GM21526 (cell line): ENCODE data around the gene GFOD2.

Source experiments
- ATAC-seq: cut with Tn5 transposase; IDR thresholded peaks from one replicate; pipeline ENCODE4 v1.9.1; 2021; ENCODE audit warnings: moderate library complexity; ENCODE audit not compliant: unreplicated experiment, low FRiP score

The GFOD2 gene

DNA sequence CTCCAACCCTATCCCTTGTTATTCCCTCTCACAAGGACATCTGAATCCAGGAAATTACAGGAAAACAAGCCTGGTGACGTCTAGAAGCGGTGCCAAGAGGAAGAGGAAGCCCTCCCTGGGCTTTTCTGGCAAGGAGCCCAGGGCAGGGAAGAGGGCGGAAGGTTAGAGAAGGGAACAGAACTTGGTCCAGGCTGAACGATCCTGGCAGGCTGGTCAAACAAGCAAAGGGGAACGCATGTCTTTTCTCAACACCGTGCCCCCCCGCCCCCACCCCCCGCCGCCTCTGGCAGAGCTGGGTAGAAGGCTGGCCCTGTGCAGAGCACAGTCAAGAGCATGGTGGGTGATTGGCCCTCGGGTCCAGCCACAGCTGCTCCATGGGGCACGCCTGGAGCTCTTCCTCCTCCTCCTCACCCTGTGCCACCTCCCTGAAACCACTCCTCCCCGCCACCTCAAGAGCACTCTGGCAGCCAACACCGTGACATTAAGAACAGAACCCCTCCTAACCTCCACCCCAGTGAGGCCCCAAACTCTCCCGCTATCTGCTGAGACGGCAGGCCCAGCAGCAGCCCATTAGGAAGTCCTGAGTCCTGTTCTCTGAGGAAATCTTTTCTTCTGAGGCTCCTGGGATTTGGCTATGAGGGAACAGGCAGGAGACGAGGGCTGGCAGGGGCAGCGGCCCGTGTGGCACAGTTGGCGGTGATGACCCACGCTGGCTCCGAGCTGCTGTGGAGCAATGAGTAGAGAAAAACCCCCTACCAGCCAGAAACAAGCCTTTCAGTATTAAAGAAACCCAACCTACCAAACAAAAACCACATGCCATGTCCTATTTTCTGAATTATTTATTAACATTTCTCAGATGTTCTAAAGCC is 45.2 kb downstream of the GFOD2 start:
- ATAC-seq = no peak

GRCh38 chr16:67672739-67673662 is 46.1 kb downstream of the GFOD2 start:
- ATAC-seq = no peak

- no peak for ATAC-seq
Measured at GRCh38 chr16:67672306-67672705, 46.8 kb downstream of the GFOD2 start.

- ATAC-seq = no peak
Measured at GRCh38 chr16:67669499-67670101, 49.5 kb downstream of the GFOD2 start.

- no peak for ATAC-seq
Measured at GRCh38 chr16:67668495-67669157, 50.5 kb downstream of the GFOD2 start.

DNA sequence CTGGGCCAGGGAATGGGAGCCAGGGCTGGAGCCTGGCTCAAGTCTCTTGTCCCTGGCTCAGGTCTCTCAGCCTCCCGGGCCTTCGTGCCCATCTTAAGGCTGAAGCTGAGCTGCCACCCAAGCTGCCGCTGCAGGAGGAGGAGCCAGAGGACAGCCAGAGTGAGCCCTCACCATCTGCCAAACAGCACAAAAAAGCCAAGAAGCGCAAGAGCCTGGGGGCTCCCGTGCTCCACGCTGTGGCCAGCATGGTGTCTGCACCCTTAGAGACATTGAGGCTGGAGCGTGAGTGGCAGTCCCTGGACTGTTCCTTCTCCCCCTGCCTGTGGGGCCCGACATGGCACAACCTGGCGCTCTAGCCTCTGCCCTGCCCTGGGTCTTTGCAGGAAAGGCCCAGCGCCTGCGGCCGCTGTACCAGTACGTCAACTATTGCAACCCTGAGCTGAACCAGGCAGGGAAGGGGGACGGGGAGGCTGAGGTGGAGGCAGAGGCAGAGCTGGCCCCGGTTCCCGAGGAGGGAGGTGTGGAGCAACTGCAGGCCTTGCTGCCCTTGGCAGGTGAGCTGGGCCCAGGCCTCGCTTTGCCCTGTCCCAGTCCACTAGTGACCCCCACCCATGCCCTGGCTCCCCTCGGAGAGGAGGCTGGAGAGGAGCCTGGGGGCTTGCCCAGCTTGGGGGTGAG is 51.2 kb downstream of the GFOD2 start:
- peak; percentile 69 for ATAC-seq

DNA sequence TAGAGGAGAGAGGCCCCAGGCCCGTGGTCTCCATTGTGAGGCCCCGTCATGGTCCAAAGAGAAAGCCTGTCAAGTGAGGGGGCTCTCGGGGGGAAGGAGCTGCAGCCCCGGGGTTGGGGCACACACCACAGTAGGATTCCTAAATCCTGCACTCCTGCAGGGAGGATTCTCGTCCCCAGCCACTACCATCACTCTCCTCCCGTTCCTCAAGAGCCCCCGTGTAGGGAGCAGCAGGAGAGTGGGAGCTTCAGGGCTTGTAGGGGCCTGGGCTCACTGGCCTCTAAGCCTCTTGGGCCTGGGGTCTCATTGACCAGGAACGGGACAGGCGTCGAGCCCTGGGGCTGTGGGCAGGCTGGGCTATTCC is 51.7 kb downstream of the GFOD2 start:
- no peak for ATAC-seq

- no peak for ATAC-seq
Measured at GRCh38 chr16:67666559-67667452, 52.3 kb downstream of the GFOD2 start, which contains the start of the genes C16orf86 and ENKD1. Gene C16orf86 (plus strand): TSS chr16:67666814. CDS start chr16:67666971, 157 bp downstream. Gene ENKD1 (minus strand): TSS chr16:67666750. CDS start chr16:67666442, 308 bp downstream.

- ATAC-seq = no peak
Measured at GRCh38 chr16:67666032-67666551, 53.0 kb downstream of the GFOD2 start.

DNA sequence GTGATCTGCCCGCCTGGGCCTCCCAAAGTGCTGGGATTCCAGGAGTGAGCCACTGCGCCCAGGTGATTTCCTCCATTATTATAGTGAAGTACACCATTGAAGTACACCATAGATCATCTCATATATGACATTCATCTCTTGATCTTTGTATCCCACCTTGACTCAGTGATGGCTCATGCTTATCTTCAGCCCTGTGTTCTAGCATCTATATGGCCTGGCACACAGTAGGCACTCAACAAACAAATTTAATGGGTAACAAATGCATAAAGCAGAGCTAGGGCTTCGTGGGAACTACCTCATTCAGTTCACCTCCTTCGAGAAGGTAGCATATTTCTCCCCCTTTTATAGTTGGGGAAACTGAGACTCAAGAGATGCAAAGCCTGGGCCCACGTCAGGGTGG is 53.5 kb downstream of the GFOD2 start:
- no peak for ATAC-seq

GRCh38 chr16:67664871-67665270 is 54.2 kb downstream of the GFOD2 start:
- no peak for ATAC-seq

DNA sequence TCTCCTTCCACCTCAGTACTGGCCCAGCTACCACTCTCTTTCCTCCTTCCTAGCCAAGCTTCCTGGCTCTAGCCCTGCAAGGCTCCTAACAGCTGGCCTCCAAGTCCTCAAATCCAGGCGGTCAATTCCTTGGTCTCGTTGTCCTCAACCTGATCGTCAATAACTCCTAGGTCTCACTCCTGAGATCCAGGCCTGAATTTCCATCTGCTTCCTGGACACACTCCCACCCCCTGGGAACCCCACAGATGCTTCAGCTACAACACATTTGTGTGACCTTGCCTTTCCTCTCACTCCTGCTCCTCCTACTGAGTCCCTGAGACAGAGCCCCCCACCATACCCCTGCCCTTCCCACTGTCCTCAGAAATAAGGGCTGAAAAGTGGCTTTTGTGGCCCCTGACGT is 54.9 kb downstream of the GFOD2 start:
- no peak for ATAC-seq

DNA sequence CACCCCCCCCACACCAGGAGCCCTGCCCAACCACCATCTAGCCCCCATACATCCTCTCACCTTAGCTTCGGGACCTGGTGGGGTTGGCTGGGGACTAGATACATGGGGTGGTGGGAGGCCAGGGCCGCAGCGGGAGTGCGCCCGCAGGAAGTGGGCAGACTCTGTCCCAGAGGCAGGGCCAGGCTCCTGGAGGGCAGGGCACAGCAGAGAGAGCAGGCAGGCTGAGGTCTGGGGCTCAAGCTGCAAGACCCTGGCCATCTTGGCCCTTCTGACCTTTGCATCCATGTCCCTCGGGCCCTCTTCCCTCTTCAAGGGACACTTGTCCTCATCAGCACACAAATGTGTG is 55.3 kb downstream of the GFOD2 start:
- ATAC-seq = no peak

DNA sequence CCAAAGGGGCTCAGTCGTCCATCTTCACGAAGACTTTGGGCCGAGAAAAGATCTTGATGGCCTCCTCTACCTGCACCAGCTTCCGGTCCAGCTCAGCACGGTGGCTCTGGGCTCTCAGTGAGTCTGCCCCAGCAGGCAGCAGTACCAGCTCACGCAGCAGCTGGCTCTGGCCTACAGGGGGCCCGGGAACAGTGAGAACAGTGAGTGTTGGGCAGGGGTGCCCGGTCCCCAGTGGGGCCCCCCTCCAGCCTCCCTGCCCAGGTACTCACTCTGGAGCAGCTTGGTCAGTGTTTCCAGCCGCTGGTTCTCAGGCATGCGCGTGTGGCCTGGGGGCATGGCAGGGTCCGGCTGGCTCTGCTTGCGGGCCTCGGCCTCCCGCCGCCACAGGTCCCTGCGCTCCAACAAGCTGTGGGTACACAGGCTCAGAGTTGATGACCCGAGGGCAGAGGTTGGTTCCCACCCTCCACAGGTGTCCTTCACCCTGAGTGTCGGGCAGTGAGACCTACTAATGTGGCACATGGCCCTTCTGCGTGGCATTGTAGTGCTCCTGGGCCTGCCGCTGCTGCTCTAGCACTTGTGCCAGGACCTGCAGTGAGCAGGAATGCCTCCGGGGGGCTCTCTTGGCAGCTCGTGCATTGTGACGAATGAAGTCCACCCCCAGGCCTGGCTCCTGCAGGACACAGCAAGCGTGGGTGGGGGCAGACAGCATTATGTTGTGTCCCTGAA is 55.8 kb downstream of the GFOD2 start:
- ATAC-seq = no peak

GRCh38 chr16:67662653-67663010 is 56.5 kb downstream of the GFOD2 start:
- ATAC-seq = no peak

DNA sequence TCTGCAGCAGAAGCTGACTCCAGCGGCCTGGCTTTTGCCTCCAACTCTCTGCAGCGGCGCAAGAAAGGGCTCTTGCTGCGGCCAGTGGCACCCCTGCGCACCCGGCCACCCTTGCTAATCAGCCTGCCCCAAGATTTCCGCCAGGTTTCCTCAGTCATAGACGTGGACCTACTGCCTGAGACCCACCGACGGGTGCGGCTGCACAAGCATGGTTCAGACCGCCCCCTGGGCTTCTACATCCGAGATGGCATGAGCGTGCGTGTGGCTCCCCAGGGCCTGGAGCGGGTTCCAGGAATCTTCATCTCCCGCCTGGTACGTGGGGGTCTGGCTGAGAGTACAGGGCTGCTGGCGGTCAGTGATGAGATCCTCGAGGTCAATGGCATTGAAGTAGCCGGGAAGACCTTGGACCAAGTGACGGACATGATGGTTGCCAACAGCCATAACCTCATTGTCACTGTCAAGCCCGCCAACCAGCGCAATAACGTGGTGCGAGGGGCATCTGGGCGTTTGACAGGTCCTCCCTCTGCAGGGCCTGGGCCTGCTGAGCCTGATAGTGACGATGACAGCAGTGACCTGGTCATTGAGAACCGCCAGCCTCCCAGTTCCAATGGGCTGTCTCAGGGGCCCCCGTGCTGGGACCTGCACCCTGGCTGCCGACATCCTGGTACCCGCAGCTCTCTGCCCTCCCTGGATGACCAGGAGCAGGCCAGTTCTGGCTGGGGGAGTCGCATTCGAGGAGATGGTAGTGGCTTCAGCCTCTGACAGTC is 57.0 kb downstream of the GFOD2 start:
- no peak for ATAC-seq

DNA sequence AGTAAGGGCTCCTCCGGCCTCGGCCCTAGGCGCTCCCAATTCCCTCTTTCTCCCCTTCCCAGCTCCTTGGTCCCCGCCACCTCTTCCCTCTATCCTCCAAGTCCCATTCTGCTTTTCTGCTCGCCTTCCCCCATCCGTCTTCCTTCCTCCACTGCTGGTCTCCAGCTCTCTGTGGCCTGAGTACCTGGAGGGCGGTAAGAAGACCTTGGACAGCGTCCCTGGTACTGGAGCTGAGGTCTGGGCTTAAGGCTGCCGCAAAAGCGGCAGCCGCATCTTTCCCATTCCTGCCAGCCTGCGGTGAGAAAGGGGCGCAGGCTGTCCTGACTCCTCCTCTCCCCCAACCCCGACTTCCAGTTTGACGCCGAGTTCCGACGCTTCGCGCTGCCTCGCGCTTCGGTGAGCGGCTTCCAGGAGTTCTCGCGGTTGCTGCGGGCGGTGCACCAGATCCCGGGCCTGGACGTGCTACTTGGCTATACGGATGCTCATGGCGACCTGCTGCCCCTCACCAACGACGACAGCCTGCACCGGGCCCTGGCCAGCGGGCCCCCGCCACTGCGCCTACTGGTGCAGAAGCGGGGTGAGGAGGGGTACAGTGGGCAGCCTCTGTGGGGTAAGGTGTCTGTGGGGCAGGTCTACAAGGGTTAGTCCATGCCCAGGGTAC is 57.9 kb downstream of the GFOD2 start:
- no peak for ATAC-seq
